Testis (tissue), 2 donors: ENCODE data around the gene UCHL1.
"Not testable (repeated sequence)": the region's sequence is repeated elsewhere in the genome, so short reads cannot be mapped to it uniquely, and the experiment has no call there.

Experiments used
- CTCF ChIP-seq, 3 experiments: fragments of 450-650 bp in 2 of 3; fragments of 200-600 bp in 1 of 3; sonication (generic) in 1 of 3; IDR thresholded peaks; one replicate each; pipeline ENCODE4 v1.5.1; 2016 to 2019; ENCODE audit warnings: antibody characterized with exemption in 3 of 3, mild to moderate bottlenecking in 2 of 3, moderate library complexity in 1 of 3
- POLR2A ChIP-seq: fragments of 450-650 bp; IDR thresholded peaks from one replicate; pipeline ENCODE4 v1.6.1; 2017; ENCODE audit warnings: antibody characterized with exemption, mild to moderate bottlenecking, moderate library complexity

- TF ChIP-seq CTCF (IDR thresholded peaks at IDR 0.05); POLR2A: not testable (repeated sequence)
Observed at GRCh38 chr4:41315426-41315825, 58.7 kb downstream of the UCHL1 start.
